Measurements from ENCODE around the gene DDX52.
"Not testable (repeated sequence)": the region's sequence is repeated elsewhere in the genome, so short reads cannot be mapped to it uniquely, and the experiment has no call there.

DDX52 gene, protein sequence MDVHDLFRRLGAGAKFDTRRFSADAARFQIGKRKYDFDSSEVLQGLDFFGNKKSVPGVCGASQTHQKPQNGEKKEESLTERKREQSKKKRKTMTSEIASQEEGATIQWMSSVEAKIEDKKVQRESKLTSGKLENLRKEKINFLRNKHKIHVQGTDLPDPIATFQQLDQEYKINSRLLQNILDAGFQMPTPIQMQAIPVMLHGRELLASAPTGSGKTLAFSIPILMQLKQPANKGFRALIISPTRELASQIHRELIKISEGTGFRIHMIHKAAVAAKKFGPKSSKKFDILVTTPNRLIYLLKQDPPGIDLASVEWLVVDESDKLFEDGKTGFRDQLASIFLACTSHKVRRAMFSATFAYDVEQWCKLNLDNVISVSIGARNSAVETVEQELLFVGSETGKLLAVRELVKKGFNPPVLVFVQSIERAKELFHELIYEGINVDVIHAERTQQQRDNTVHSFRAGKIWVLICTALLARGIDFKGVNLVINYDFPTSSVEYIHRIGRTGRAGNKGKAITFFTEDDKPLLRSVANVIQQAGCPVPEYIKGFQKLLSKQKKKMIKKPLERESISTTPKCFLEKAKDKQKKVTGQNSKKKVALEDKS

DNA sequence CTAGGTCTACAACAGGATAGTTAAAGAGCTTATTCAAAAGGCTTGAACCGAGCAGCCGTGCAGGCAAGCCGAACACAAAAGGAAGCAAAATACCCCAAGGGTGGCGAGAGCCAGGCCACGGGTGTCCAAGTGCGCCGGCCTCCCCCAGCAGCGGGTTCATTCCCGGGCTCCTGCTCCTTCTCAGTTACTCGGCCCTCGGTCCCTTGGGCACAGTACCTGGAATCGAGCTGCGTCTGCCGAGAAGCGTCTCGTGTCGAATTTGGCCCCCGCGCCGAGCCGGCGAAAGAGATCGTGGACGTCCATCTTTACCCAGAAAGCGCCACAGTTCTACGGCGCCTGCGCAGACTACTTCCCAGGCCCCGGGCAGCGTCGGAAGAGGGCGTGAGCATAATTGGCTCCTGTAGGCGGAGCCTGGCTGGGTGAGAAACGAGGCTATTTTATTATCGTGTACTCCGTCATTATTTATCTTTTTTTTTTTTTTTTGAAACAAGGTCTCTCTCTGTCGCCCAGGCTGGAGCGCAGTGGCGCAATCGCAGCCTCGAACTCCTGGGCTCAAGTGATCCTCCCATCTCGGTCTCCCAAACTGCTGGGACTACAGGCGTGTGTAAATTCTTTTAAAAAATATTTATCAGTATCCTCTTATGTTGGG lies at the start of gene DDX52:
DDX52 (minus strand) TSS at position 329 of the 649 bp plus-strand sequence; CDS start at position 303, 26 bp downstream.
- DNase-seq (peak; percentile 83 to 89), ATAC-seq (peak; percentile 99)
- Mint-ChIP-seq H3K27me3 (peaks cover 39% of the 10 kb centered on the region), H3K27ac (peak within 1 kb of the TSS; percentile 86 to 94), H3K4me3 (peak within 1 kb of the TSS; percentile 90 to 91), H3K4me1 (peaks cover 29% of the 10 kb centered on the region), H3K9me3 (no peaks in the 10 kb centered on the region)

DNA sequence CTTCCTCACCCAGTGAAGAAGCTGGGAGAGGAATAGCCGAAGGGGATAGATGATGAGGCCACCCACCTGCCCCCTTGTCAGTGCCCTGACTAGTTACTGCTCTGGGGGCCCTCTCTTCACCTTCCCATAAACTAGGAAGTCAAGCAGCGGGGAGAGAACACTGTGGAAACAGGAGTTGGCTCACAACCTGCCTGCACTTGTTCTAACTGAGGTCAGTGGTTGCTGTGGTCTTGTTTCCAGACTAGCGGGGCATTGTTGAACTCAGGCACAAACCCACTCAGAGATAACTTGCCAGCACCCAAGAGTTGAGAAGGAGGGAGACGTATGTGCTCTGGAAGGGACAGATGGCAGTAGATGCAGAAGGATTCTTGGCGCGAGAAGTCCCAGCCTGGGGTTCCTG lies 48.6 kb upstream of the DDX52 start:
- ATAC-seq: no peak
- Mint-ChIP-seq H3K9me3 (no peaks in the 10 kb centered on the region), H3K27ac (peak overlapping the region in 1 of 2 donors; percentile 79), H3K27me3 (peaks cover 3% of the 10 kb centered on the region), H3K4me1 (peaks cover 13% of the 10 kb centered on the region), H3K4me3 (no peak overlapping the region)
- no peak for DNase-seq

- DNase-seq: no peak
These were observed 46.1 kb upstream of the DDX52 start for GRCh38 chr17:37689317-37689716.

GRCh38 chr17:37683454-37683984 lies 40.3 kb upstream of the DDX52 start:
- H3K4me3 Mint-ChIP-seq: no peak overlapping the region
- peak overlapping the region in 1 of 2 donors; percentile 26 for H3K27ac Mint-ChIP-seq
- H3K9me3 Mint-ChIP-seq: no peaks in the 10 kb centered on the region
- peaks cover 14% of the 10 kb centered on the region for H3K4me1 Mint-ChIP-seq
- ATAC-seq (no peak), DNase-seq (no peak)
- peaks cover 4% of the 10 kb centered on the region for H3K27me3 Mint-ChIP-seq

More at GRCh38 chr17:37689317-37689716, 46.1 kb upstream of the DDX52 start:
- H3K27me3 Mint-ChIP-seq: no peaks in the 10 kb centered on the region
- no peak for ATAC-seq
- H3K4me1 Mint-ChIP-seq: no peaks in the 10 kb centered on the region
- H3K4me3 Mint-ChIP-seq: no peak overlapping the region
- no peak overlapping the region for H3K27ac Mint-ChIP-seq
- H3K9me3 Mint-ChIP-seq: no peaks in the 10 kb centered on the region

- no peak overlapping the region for H3K4me3 Mint-ChIP-seq
- peaks cover 15% of the 10 kb centered on the region for H3K27me3 Mint-ChIP-seq
- DNase-seq: no peak
- H3K9me3 Mint-ChIP-seq: no peaks in the 10 kb centered on the region
- no peak for ATAC-seq
- H3K4me1 Mint-ChIP-seq: peaks cover 15% of the 10 kb centered on the region
- peak overlapping the region in 1 of 2 donors; percentile 38 for H3K27ac Mint-ChIP-seq
These were observed 38.8 kb upstream of the DDX52 start for GRCh38 chr17:37682007-37682406.

DNA sequence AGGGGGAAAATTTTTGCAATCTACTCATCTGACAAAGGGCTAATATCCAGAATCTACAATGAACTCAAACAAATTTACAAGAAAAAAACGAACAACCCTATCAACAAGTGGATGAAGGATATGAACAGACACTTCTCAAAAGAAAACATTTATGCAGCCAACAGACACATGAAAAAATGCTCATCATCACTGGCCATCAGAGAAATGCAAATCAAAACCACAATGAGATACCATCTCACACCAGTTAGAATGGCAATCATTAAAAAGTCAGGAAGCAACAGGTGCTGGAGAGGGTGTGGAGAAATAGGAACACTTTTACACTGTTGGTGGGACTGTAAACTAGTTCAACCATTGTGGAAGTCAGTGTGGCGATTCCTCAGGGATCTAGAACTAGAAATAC lies 36.7 kb upstream of the DDX52 start:
- DNase-seq, ATAC-seq, H3K9me3 Mint-ChIP-seq, H3K27ac Mint-ChIP-seq, H3K4me3 Mint-ChIP-seq: not testable (repeated sequence)
- Mint-ChIP-seq H3K4me1 (peaks cover 25% of the 10 kb centered on the region), H3K27me3 (peaks cover 34% of the 10 kb centered on the region)

DNA sequence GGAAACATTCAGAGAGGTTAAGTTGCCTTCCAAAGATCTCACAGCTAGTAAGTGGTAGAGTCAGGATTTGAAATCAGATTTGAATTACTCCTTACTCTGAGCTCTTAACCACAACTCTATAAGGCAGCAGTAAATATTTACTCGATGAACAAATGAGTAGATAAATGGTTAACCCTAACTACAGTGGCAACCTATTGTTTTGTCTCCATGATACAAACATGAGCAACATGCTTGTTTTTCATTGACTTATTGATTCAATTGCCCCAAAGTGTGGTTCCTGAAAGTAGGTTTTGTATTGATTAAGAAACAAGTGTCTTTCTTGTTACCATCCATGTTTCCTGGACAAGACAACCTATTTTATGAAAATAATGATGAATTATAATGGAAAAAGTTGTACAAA lies 34.8 kb upstream of the DDX52 start:
- peaks cover 35% of the 10 kb centered on the region for H3K27me3 Mint-ChIP-seq
- ATAC-seq (no peak), DNase-seq (no peak)
- H3K9me3 Mint-ChIP-seq: no peaks in the 10 kb centered on the region
- H3K4me1 Mint-ChIP-seq: peaks cover 13% of the 10 kb centered on the region
- no peak overlapping the region for H3K27ac Mint-ChIP-seq
- H3K4me3 Mint-ChIP-seq: no peak overlapping the region

GRCh38 chr17:37677021-37677420 lies 33.8 kb upstream of the DDX52 start:
- peaks cover 35% of the 10 kb centered on the region for H3K27me3 Mint-ChIP-seq
- DNase-seq: no peak
- H3K4me1 Mint-ChIP-seq: peaks cover 12% of the 10 kb centered on the region
- no peak overlapping the region for H3K4me3 Mint-ChIP-seq
- H3K27ac Mint-ChIP-seq: no peak overlapping the region
- no peaks in the 10 kb centered on the region for H3K9me3 Mint-ChIP-seq
- ATAC-seq: no peak

DNA sequence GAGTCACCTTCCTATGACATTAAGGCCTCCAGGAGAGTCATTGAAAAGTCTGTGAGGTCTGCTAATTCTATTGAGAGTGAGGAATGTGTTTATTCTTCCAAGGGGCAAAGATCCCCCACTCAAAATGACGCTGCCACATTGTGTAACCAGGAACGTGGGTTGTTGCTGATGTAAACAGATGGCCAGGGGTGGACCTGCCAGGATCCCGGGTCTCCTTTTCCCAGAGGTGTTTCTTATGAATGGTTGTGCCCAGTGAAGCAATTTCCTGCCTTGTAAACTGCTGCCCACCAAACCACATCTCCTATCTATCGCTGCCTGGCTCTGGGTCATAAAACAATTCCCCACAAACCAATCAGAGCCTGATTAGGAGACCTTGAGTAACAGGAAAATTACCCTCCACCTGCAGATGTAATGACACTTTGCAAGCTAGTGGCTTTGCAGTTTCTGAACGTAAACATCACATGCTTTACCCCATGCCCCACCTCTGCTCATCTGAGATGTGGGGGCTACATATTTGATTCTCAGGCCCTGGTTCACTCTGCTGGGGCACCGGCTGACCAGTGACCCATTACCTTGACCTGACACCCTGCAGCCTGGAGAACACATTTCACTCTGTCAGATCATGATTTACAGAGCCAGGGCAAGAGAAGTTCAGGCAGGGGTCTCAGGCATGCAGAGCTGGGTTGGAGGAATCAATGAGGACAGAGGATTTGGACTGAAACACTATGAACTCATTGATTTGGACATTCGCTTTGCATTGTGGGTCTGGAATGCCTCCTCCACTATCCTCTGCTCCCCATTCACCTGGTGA lies 33.1 kb upstream of the DDX52 start:
- H3K4me3 Mint-ChIP-seq: no peak overlapping the region
- peaks cover 35% of the 10 kb centered on the region for H3K27me3 Mint-ChIP-seq
- H3K27ac Mint-ChIP-seq: peak overlapping the region in 1 of 2 donors; percentile 74
- peaks cover 12% of the 10 kb centered on the region for H3K4me1 Mint-ChIP-seq
- DNase-seq: no peak
- no peaks in the 10 kb centered on the region for H3K9me3 Mint-ChIP-seq
- no peak for ATAC-seq

DNA sequence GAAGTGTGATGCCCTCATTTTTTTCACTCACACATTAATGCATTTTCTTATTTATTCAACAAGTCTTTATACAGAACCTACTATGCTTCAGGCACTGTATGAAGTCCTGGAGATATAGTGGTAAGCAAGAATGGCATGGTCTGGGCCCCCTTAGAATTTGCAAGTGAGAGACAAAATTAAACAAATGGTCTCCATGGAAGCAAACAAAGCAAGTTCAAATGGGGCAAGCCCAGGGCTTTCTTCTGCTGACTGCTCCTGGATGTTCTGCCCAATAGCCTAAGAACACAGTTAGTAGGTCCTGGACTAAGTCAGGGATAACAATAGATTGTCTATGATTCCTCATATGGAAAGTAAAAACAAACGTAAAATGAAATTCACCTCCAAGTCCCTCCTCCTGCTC lies 31.3 kb upstream of the DDX52 start:
- no peak overlapping the region for H3K27ac Mint-ChIP-seq
- DNase-seq (no peak), ATAC-seq (no peak)
- H3K4me1 Mint-ChIP-seq: peaks cover 12% of the 10 kb centered on the region
- H3K9me3 Mint-ChIP-seq: no peaks in the 10 kb centered on the region
- no peak overlapping the region for H3K4me3 Mint-ChIP-seq
- H3K27me3 Mint-ChIP-seq: peaks cover 35% of the 10 kb centered on the region

GRCh38 chr17:37673386-37673785 lies 30.1 kb upstream of the DDX52 start:
- H3K4me1 Mint-ChIP-seq: peaks cover 12% of the 10 kb centered on the region
- DNase-seq (no peak), ATAC-seq (no peak)
- H3K27ac Mint-ChIP-seq: no peak overlapping the region
- H3K9me3 Mint-ChIP-seq: no peaks in the 10 kb centered on the region
- peaks cover 30% of the 10 kb centered on the region for H3K27me3 Mint-ChIP-seq
- H3K4me3 Mint-ChIP-seq: no peak overlapping the region

GRCh38 chr17:37672548-37673078 lies 29.4 kb upstream of the DDX52 start:
- H3K9me3 Mint-ChIP-seq: no peaks in the 10 kb centered on the region
- H3K27ac Mint-ChIP-seq: no peak overlapping the region
- peaks cover 26% of the 10 kb centered on the region for H3K27me3 Mint-ChIP-seq
- ATAC-seq: no peak
- no peak overlapping the region for H3K4me3 Mint-ChIP-seq
- DNase-seq: no peak
- H3K4me1 Mint-ChIP-seq: peaks cover 12% of the 10 kb centered on the region

- no peak for ATAC-seq
- peaks cover 20% of the 10 kb centered on the region for H3K27me3 Mint-ChIP-seq
These were observed 28.7 kb upstream of the DDX52 start for GRCh38 chr17:37671824-37672547.

GRCh38 chr17:37671028-37671823 lies 28.0 kb upstream of the DDX52 start:
- ATAC-seq: no peak
- no peak for DNase-seq
- Mint-ChIP-seq H3K27ac (no peak overlapping the region), H3K4me3 (no peak overlapping the region), H3K27me3 (peaks cover 13% of the 10 kb centered on the region), H3K4me1 (peaks cover 2% of the 10 kb centered on the region), H3K9me3 (no peaks in the 10 kb centered on the region)

More at GRCh38 chr17:37671824-37672547, 28.7 kb upstream of the DDX52 start:
- Mint-ChIP-seq H3K4me1 (peaks cover 10% of the 10 kb centered on the region), H3K27ac (peak overlapping the region in 1 of 2 donors; percentile 12), H3K9me3 (no peaks in the 10 kb centered on the region), H3K4me3 (no peak overlapping the region)
- DNase-seq: no peak

All from stimulated activated naive CD8-positive, alpha-beta T cell treated with anti-CD3 and anti-CD28 coated beads, Interleukin-15, amount 100 ng/mL, for 72 hours (primary cell).